ENCODE results near the gene AEBP2. TPM values are rescaled to one million over a fixed set of nuclear protein-coding genes. Genes with fewer than 3 reads are reported as not detected.

Gene AEBP2
- total RNA-seq, 1 donor = 19.2 TPM

GRCh38 chr12:19483727-19484126 lies 44.4 kb downstream of the AEBP2 start:
- H3K4me3 ChIP-seq (ENCODE audit: insufficient read depth, low read length) = no peak overlapping the region
- TF ChIP-seq CTCF (IDR thresholded peaks at IDR 0.05; ENCODE audit: extremely low read depth, low read depth, low read length) = no peak
- H3K4me2 ChIP-seq (ENCODE audit: insufficient read depth, low read length) = no peak overlapping the region
- H3K9me3 ChIP-seq (ENCODE audit: low read depth, low read length) = no peaks in the 10 kb centered on the region
- H3K79me2 ChIP-seq (ENCODE audit: insufficient read depth, low read length) = peaks cover 91% of the 10 kb centered on the region
- H3K27ac ChIP-seq (ENCODE audit: low read depth, low read length) = no peak overlapping the region
- DNase-seq (ENCODE audit: insufficient read length, low spot score, missing footprints) = no peak
- H3K27me3 ChIP-seq (ENCODE audit: insufficient read depth, low read length) = no peaks in the 10 kb centered on the region
- H2AFZ ChIP-seq (ENCODE audit: low read length) = no peak overlapping the region
- H4K20me1 ChIP-seq (ENCODE audit: insufficient read depth, low read length) = peaks cover 22% of the 10 kb centered on the region
- no peaks in the 10 kb centered on the region for H3K4me1 ChIP-seq (ENCODE audit: insufficient read depth, low read length)
- H3K36me3 ChIP-seq (ENCODE audit: insufficient read depth, low read length) = no peaks in the 10 kb centered on the region

- no peak overlapping the region for H2AFZ ChIP-seq (ENCODE audit: low read length)
- H4K20me1 ChIP-seq (ENCODE audit: insufficient read depth, low read length) = peaks cover 21% of the 10 kb centered on the region
- no peak for TF ChIP-seq CTCF (IDR thresholded peaks at IDR 0.05; ENCODE audit: extremely low read depth, low read depth, low read length)
These were observed 45.4 kb downstream of the AEBP2 start for GRCh38 chr12:19484738-19485137.

GRCh38 chr12:19485240-19485639 lies 45.9 kb downstream of the AEBP2 start:
- Histone ChIP-seq H3K79me2 (ENCODE audit: insufficient read depth, low read length) (peaks cover 91% of the 10 kb centered on the region), H2AFZ (ENCODE audit: low read length) (no peak overlapping the region), H3K4me1 (ENCODE audit: insufficient read depth, low read length) (no peaks in the 10 kb centered on the region), H3K36me3 (ENCODE audit: insufficient read depth, low read length) (no peaks in the 10 kb centered on the region), H3K4me2 (ENCODE audit: insufficient read depth, low read length) (no peak overlapping the region), H3K4me3 (ENCODE audit: insufficient read depth, low read length) (no peak overlapping the region), H3K27me3 (ENCODE audit: insufficient read depth, low read length) (no peaks in the 10 kb centered on the region), H4K20me1 (ENCODE audit: insufficient read depth, low read length) (peaks cover 18% of the 10 kb centered on the region), H3K27ac (ENCODE audit: low read depth, low read length) (no peak overlapping the region), H3K9me3 (ENCODE audit: low read depth, low read length) (no peaks in the 10 kb centered on the region)
- TF ChIP-seq CTCF (IDR thresholded peaks at IDR 0.05; ENCODE audit: extremely low read depth, low read depth, low read length) = no peak
- DNase-seq (ENCODE audit: insufficient read length, low spot score, missing footprints) = no peak

More at GRCh38 chr12:19484738-19485137, 45.4 kb downstream of the AEBP2 start:
- Histone ChIP-seq H3K36me3 (ENCODE audit: insufficient read depth, low read length) (no peaks in the 10 kb centered on the region), H3K4me2 (ENCODE audit: insufficient read depth, low read length) (no peak overlapping the region), H3K27ac (ENCODE audit: low read depth, low read length) (no peak overlapping the region), H3K27me3 (ENCODE audit: insufficient read depth, low read length) (no peaks in the 10 kb centered on the region), H3K4me3 (ENCODE audit: insufficient read depth, low read length) (no peak overlapping the region), H3K9me3 (ENCODE audit: low read depth, low read length) (no peaks in the 10 kb centered on the region), H3K79me2 (ENCODE audit: insufficient read depth, low read length) (peaks cover 92% of the 10 kb centered on the region), H3K4me1 (ENCODE audit: insufficient read depth, low read length) (no peaks in the 10 kb centered on the region)
- DNase-seq (ENCODE audit: insufficient read length, low spot score, missing footprints) = no peak

- no peak overlapping the region for H3K4me2 ChIP-seq (ENCODE audit: insufficient read depth, low read length)
- H4K20me1 ChIP-seq (ENCODE audit: insufficient read depth, low read length) = no peaks in the 10 kb centered on the region
These were observed 49.9 kb downstream of the AEBP2 start for GRCh38 chr12:19489168-19489567.

More at GRCh38 chr12:19489168-19489567, 49.9 kb downstream of the AEBP2 start:
- H3K4me3 ChIP-seq (ENCODE audit: insufficient read depth, low read length) = no peak overlapping the region
- peaks cover 87% of the 10 kb centered on the region for H3K79me2 ChIP-seq (ENCODE audit: insufficient read depth, low read length)
- H3K4me1 ChIP-seq (ENCODE audit: insufficient read depth, low read length) = no peaks in the 10 kb centered on the region
- DNase-seq (ENCODE audit: insufficient read length, low spot score, missing footprints) = no peak
- H3K36me3 ChIP-seq (ENCODE audit: insufficient read depth, low read length) = no peaks in the 10 kb centered on the region
- H2AFZ ChIP-seq (ENCODE audit: low read length) = no peak overlapping the region
- H3K27me3 ChIP-seq (ENCODE audit: insufficient read depth, low read length) = no peaks in the 10 kb centered on the region
- no peak overlapping the region for H3K27ac ChIP-seq (ENCODE audit: low read depth, low read length)
- no peaks in the 10 kb centered on the region for H3K9me3 ChIP-seq (ENCODE audit: low read depth, low read length)
- no peak for TF ChIP-seq CTCF (IDR thresholded peaks at IDR 0.05; ENCODE audit: extremely low read depth, low read depth, low read length)
